Panc1 (cell line): ENCODE results near the gene GPLD1. TPM values are rescaled to one million over a fixed set of nuclear protein-coding genes. Genes with fewer than 3 reads are reported as not detected.

Source experiments
- ATAC-seq: fragments of 200-7000 bp; cut with Tn5 transposase; 2 replicates; pipeline ENCODE4 v1.9.1; 2020; ENCODE audit warnings: mild to moderate bottlenecking, moderate library complexity
- BruUV-seq: library from RNA; stranded (reverse); fragments of 400-500 nt; replicated peaks from 2 replicates; lab custom pipeline; 2021; lab: Mats Ljungman, UMichigan
- CTCF ChIA-PET: fragments of 300-600 bp; sonication (Branson Sonifier 250); formaldehyde crosslinking; loops from one replicate; lab custom pipeline; 2022; ENCODE audit warnings: antibody characterized with exemption; lab: Charles Lee
- POLR2A ChIA-PET: fragments of 300-600 bp; sonication (Branson Sonifier 250); formaldehyde crosslinking; loops from one replicate; lab custom pipeline; 2022; ENCODE audit warnings: antibody characterized with exemption; lab: Charles Lee
- DNase-seq: peaks from one replicate; pipeline ENCODE4 v3.0.0-alpha.2; 2010; ENCODE audit warnings: low read depth, low spot score
- H3K27ac ChIP-seq: 2 replicates; pipeline ENCODE4 v1.5.1; 2011; ENCODE audit warnings: mild to moderate bottlenecking, low read length, inconsistent platforms
- H3K27me3 ChIP-seq: fragments of 200-500 bp; sonication (Bioruptor generic); 2 replicates; pipeline ENCODE4 v1.6.0; 2014; ENCODE audit warnings: low read length, inconsistent platforms; ENCODE audit not compliant: control insufficient read depth, insufficient read depth
- H3K36me3 ChIP-seq: fragments of 200-500 bp; sonication (Bioruptor generic); 2 replicates; pipeline ENCODE4 v1.5.1; 2014; ENCODE audit warnings: inconsistent platforms, mild to moderate bottlenecking, low read length, moderate library complexity; ENCODE audit not compliant: control insufficient read depth, insufficient read depth
- H3K4me1 ChIP-seq: 2 replicates; pipeline ENCODE4 v1.5.1; 2011; ENCODE audit warnings: inconsistent platforms, mild to moderate bottlenecking, low read length, moderate library complexity; ENCODE audit not compliant: control insufficient read depth, insufficient read depth
- H3K4me3 ChIP-seq, 2 experiments: 2 replicates each; pipeline ENCODE4 v1.5.1; 2011 to 2012; ENCODE audit warnings: low read depth in 2 of 2, low read length in 2 of 2, mild to moderate bottlenecking in 2 of 2, inconsistent platforms in 1 of 2, moderate library complexity in 1 of 2
- H3K9me3 ChIP-seq: fragments of 200-500 bp; sonication (Bioruptor generic); 2 replicates; pipeline ENCODE4 v1.5.1; 2014; ENCODE audit warnings: low read depth, mild to moderate bottlenecking, inconsistent platforms, low read length, moderate library complexity; ENCODE audit not compliant: control insufficient read depth, insufficient read depth
- CTCF ChIP-seq: fragments of 450-650 bp; IDR thresholded peaks from 2 replicates; pipeline ENCODE4 v1.5.1; 2017; ENCODE audit warnings: mild to moderate bottlenecking
- POLR2AphosphoS5 ChIP-seq: IDR thresholded peaks from 2 replicates; pipeline ENCODE4 v1.6.1; 2012; ENCODE audit warnings: mild to moderate bottlenecking, low read depth, low read length, moderate library complexity
- REST ChIP-seq, 2 experiments: IDR thresholded peaks; 2 replicates each; pipeline ENCODE4 v1.6.1; 2011 to 2012; ENCODE audit warnings: low read depth in 2 of 2, control low read depth in 1 of 2, low read length in 1 of 2, mild to moderate bottlenecking in 1 of 2, moderate library complexity in 1 of 2; ENCODE audit not compliant: insufficient read depth in 1 of 2
- SIN3A ChIP-seq: IDR thresholded peaks from 2 replicates; pipeline ENCODE4 v1.6.1; 2012; ENCODE audit warnings: low read depth, mild to moderate bottlenecking, low read length, moderate library complexity, borderline replicate concordance; ENCODE audit not compliant: insufficient read depth
- TCF7L2 ChIP-seq: IDR thresholded peaks from 2 replicates; pipeline ENCODE4 v1.6.1; 2011; ENCODE audit warnings: mild to moderate bottlenecking, low read depth, low read length, inconsistent platforms
- in situ Hi-C: cut with HindIII; loops from 2 replicates; pipeline ENCODE4 v1.10.0; 2016; ENCODE audit warnings: low sequenced_read_pairs, low pct_unique_long_range_greater_than_20kb
- intact Hi-C: fragments of 100-400 bp; cut with micrococcal nuclease; formaldehyde crosslinking; loops from one replicate; pipeline ENCODE4 v1.10.0; 2022; ENCODE audit not compliant: unreplicated experiment
- total RNA-seq: library from RNA; stranded (reverse); gene quantifications from one replicate; pipeline ENCODE4 v1.2.1, GENCODE V29; 2021; ENCODE audit not compliant: unreplicated experiment

GPLD1 gene
- total RNA-seq, 1 experiment from 2014 or later = 0.98 TPM

- in situ Hi-C loops = no loop called here
- CTCF ChIA-PET = no interaction called here
- ATAC-seq (no peak), DNase-seq (no peak)
- TF ChIP-seq POLR2AphosphoS5 (no peak), CTCF (no peak), TCF7L2 (no peak), REST (IDR thresholded peaks at IDR 0.05; ENCODE audit: insufficient read depth in 1 of 2, low read depth in 2 of 2, low read length in 1 of 2) (no peak), SIN3A (no peak)
- intact Hi-C loops = no loop called here
- Histone ChIP-seq H3K4me1 (no peaks in the 10 kb centered on the region; the same call in 1 of the 2 replicates), H3K27ac (no peak overlapping the region), H3K36me3 (peaks cover 27% of the 10 kb centered on the region), H3K27me3 (no peaks in the 10 kb centered on the region), H3K9me3 (no peaks in the 10 kb centered on the region), H3K4me3 (no peak overlapping the region)
- no TSS peak for BruUV-seq
- POLR2A ChIA-PET = no interaction called here
Measured at GRCh38 chr6:24426729-24427446, 62.5 kb downstream of the GPLD1 start.

GRCh38 chr6:24425091-24425490 is 64.3 kb downstream of the GPLD1 start:
- Histone ChIP-seq H3K4me1 (no peaks in the 10 kb centered on the region; the same call in 1 of the 2 replicates), H3K4me3 (no peak overlapping the region), H3K27ac (no peak overlapping the region), H3K36me3 (peaks cover 35% of the 10 kb centered on the region), H3K9me3 (no peaks in the 10 kb centered on the region), H3K27me3 (no peaks in the 10 kb centered on the region)
- no TSS peak for BruUV-seq
- ChIA-PET POLR2A (no interaction called here), CTCF (no interaction called here)
- in situ Hi-C loops = no loop called here
- TF ChIP-seq REST (IDR thresholded peaks at IDR 0.05; ENCODE audit: insufficient read depth in 1 of 2, low read depth in 2 of 2, low read length in 1 of 2) (no peak), CTCF (no peak), TCF7L2 (no peak), SIN3A (no peak), POLR2AphosphoS5 (no peak)
- ATAC-seq = no peak
- no peak for DNase-seq
- intact Hi-C loops = no loop called here
